Mucosa of stomach (tissue), 1 donor: ENCODE measurements around the gene HRNR.

Source experiments
- H3K27me3 ChIP-seq: one replicate; pipeline ENCODE4 v1.7.0; 2013; ENCODE audit warnings: mild to moderate bottlenecking, low read length; ENCODE audit not compliant: control insufficient read depth, insufficient read depth
- H3K36me3 ChIP-seq: one replicate; pipeline ENCODE4 v1.7.0; 2013; ENCODE audit warnings: low read length; ENCODE audit not compliant: control insufficient read depth, insufficient read depth
- H3K4me1 ChIP-seq: one replicate; pipeline ENCODE4 v1.7.0; 2013; ENCODE audit warnings: mild to moderate bottlenecking, low read length; ENCODE audit not compliant: control insufficient read depth, insufficient read depth
- H3K4me3 ChIP-seq: one replicate; pipeline ENCODE4 v1.7.0; 2013; ENCODE audit warnings: low read length
- H3K9ac ChIP-seq: one replicate; pipeline ENCODE4 v1.7.0; 2013; ENCODE audit warnings: mild to moderate bottlenecking, low read length, moderate library complexity
- H3K9me3 ChIP-seq: one replicate; pipeline ENCODE4 v1.7.0; 2013; ENCODE audit warnings: mild to moderate bottlenecking, low read length, moderate library complexity; ENCODE audit not compliant: control insufficient read depth
- donor health status: Pancreatic carcinoma.

HRNR gene

GRCh38 chr1:152162792-152163463 lies 61.1 kb downstream of the HRNR start:
- H3K9ac ChIP-seq: no peak overlapping the region
- H3K27me3 ChIP-seq: no peaks in the 10 kb centered on the region
- no peak overlapping the region for H3K4me3 ChIP-seq
- H3K36me3 ChIP-seq: no peaks in the 10 kb centered on the region
- H3K4me1 ChIP-seq: peaks cover 14% of the 10 kb centered on the region
- H3K9me3 ChIP-seq: no peaks in the 10 kb centered on the region
